Stimulated activated memory B cell treated with anti-CD40 and anti-IgM and Interleukin-4, amounts not matched to agents 10 μg/mL and 1 μg/mL and 100 μg/mL, for 72 hours (primary cell): Measurements from ENCODE around the gene PJA1.

Experiments used
- ATAC-seq: fragments of 150-1000 bp; cut with Tn5 transposase; 2 replicates; pipeline ENCODE4 v1.10.0; 2021
- H3K27ac Mint-ChIP-seq: one replicate; pipeline ENCODE4 v1.8.0; 2022; ENCODE audit warnings: mild to moderate bottlenecking, mixed read lengths
- H3K27me3 Mint-ChIP-seq: one replicate; pipeline ENCODE4 v1.8.0; 2022; ENCODE audit warnings: mixed read lengths
- H3K36me3 Mint-ChIP-seq: one replicate; pipeline ENCODE4 v1.8.0; 2022; ENCODE audit warnings: mixed read lengths
- H3K4me1 Mint-ChIP-seq: one replicate; pipeline ENCODE4 v1.8.0; 2022; ENCODE audit warnings: mixed read lengths
- H3K4me3 Mint-ChIP-seq: one replicate; pipeline ENCODE4 v1.8.0; 2022; ENCODE audit warnings: mild to moderate bottlenecking, moderate library complexity, mixed read lengths
- H3K9me3 Mint-ChIP-seq: one replicate; pipeline ENCODE4 v1.8.0; 2022; ENCODE audit warnings: mixed read lengths

The PJA1 gene

DNA sequence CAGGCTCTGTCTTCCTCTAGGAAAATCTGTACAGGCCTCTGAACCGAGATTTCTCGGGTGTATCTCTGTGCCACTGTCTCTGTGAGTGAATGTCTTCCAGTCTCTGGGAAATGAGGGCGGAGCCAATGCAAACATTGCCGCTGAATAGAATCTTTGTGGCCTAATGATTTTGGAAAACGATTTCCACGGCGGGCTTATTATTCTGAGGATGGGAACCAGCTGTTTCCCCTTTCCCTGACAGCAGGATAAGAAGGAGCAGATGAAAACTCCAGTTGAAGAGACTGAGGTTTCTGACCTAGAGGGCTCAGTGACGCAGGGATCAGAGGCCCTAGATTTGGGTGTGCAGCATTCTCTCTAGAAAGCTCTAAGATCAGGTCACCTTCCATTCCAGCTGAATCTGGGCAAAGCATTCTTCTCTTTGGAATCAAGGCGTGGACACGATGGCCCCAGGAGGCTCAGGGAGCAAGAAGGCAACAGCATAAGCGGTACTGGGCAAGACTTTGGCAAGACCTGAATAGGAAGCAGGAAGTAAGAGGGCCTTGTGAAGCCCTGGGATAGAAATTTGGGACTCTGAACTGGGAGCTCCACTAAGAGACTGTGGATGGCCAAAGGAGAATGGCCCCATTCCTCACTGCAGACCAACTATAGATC lies 47.3 kb downstream of the PJA1 start:
- no peak for ATAC-seq

DNA sequence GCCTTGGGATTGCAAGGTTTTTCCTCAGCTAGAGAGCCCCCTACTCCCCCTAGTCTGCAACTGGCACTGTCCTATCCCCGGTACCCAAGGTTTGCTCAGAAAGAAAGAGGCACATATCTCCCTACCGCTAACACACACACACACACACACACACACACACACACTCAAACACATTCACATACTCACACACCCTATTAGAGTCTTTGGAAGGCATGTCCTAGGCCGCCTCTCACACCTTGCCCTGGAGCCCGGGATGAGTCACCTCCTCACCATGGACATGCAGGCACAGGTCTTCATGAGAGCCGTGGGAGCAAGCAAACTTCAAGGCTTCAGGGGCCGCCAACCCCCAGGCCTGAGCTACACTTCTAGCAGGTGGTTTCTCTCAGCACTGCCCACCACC lies 49.2 kb downstream of the PJA1 start:
- H3K4me1 Mint-ChIP-seq: no peaks in the 10 kb centered on the region
- ATAC-seq: no peak
- H3K27ac Mint-ChIP-seq: no peak overlapping the region
- no peak overlapping the region for H3K4me3 Mint-ChIP-seq
- H3K27me3 Mint-ChIP-seq: no peaks in the 10 kb centered on the region
- H3K9me3 Mint-ChIP-seq: no peaks in the 10 kb centered on the region
- H3K36me3 Mint-ChIP-seq: no peaks in the 10 kb centered on the region

More for the DNA sequence above, 47.3 kb downstream of the PJA1 start:
- no peaks in the 10 kb centered on the region for H3K36me3 Mint-ChIP-seq
- H3K27me3 Mint-ChIP-seq: no peaks in the 10 kb centered on the region
- H3K4me1 Mint-ChIP-seq: no peaks in the 10 kb centered on the region
- H3K27ac Mint-ChIP-seq: no peak overlapping the region
- no peaks in the 10 kb centered on the region for H3K9me3 Mint-ChIP-seq
- no peak overlapping the region for H3K4me3 Mint-ChIP-seq

DNA sequence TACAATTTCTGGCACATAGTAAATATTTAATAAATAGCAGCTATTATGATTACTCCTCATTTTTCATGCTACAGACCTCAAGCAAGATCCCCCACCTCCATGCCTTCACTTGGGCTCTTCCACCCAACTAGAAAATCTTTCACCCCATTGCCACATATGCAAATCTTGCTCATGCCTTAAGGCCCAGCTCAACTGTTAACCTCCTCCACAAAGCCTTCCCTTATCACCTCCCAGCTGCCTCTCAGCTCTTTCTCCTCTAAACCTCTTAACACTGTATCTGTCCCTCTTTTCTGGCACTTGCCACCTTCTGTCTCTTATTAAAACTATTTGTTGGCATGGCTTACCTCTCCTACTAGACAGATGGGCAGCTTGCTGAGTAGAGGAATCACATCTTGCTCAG lies 51.5 kb downstream of the PJA1 start:
- Mint-ChIP-seq H3K27me3 (peaks cover 9% of the 10 kb centered on the region), H3K27ac (no peak overlapping the region), H3K4me1 (no peaks in the 10 kb centered on the region), H3K4me3 (no peak overlapping the region), H3K9me3 (no peaks in the 10 kb centered on the region), H3K36me3 (no peaks in the 10 kb centered on the region)
- no peak for ATAC-seq
